Spinal cord (tissue), 10 donors: Measurements from ENCODE around the gene IER5. TPM values are rescaled to one million over a fixed set of nuclear protein-coding genes. Genes with fewer than 3 reads are reported as not detected.

Experiments used
- DNase-seq, 6 donors: peaks; one replicate each; pipeline versions ENCODE4 v3.0.0 to v3.0.0-alpha.2; 2013 to 2015; ENCODE audit warnings: low spot score in 6 of 6, low read depth in 4 of 6
- H3K27ac ChIP-seq: one replicate; pipeline ENCODE4 v1.5.1; 2013; ENCODE audit warnings: low read depth, low read length, control low read depth
- H3K27me3 ChIP-seq: one replicate; pipeline ENCODE4 v1.6.1; 2013; ENCODE audit warnings: low read length; ENCODE audit not compliant: control insufficient read depth, insufficient read depth
- H3K36me3 ChIP-seq: one replicate; pipeline ENCODE4 v1.6.1; 2013; ENCODE audit warnings: low read length; ENCODE audit not compliant: control insufficient read depth, insufficient read depth
- H3K4me1 ChIP-seq: one replicate; pipeline ENCODE4 v1.6.1; 2013; ENCODE audit warnings: low read length; ENCODE audit not compliant: control insufficient read depth, insufficient read depth
- H3K4me3 ChIP-seq: one replicate; pipeline ENCODE4 v1.5.1; 2013; ENCODE audit warnings: low read depth, low read length, control low read depth
- H3K9me3 ChIP-seq: one replicate; pipeline ENCODE4 v1.6.1; 2013; ENCODE audit warnings: low read length; ENCODE audit not compliant: control insufficient read depth, insufficient read depth
- WGBS: methylation state at CpG from one replicate; pipeline ENCODE4 v1.1.5; 2013; ENCODE audit warnings: missing lambda C conversion rate; ENCODE audit not compliant: insufficient coverage; 5-methylcytosine and 5-hydroxymethylcytosine counted together
- polyA plus RNA-seq, 2 donors: library from polyadenylated mRNA; unstranded; fragments of 120-200 nt; gene quantifications; one replicate each; pipeline ENCODE4 v1.2.1, GENCODE V29; 2013; ENCODE audit not compliant: insufficient read length in 2 of 2
- total RNA-seq, 2 donors: library from RNA; depleted of rRNA in 1 of 2; stranded (reverse); fragments of 120-200 nt in 1 of 2; fragments of >200 nt in 1 of 2; gene quantifications; one replicate each; pipeline versions ENCODE4 v1.2.3 to v1.2.4, GENCODE V29; 2013 to 2014
- donor health status: healthy.

The IER5 gene
- total and polyA plus RNA-seq, 4 donors: 8.1 to 11.2 (median 10.1) TPM

- Histone ChIP-seq H3K27ac (no peak overlapping the region), H3K4me1 (peaks cover 19% of the 10 kb centered on the region), H3K4me3 (no peak overlapping the region), H3K27me3 (no peaks in the 10 kb centered on the region), H3K36me3 (no peaks in the 10 kb centered on the region), H3K9me3 (no peaks in the 10 kb centered on the region)
- 88% methylated on average over 4 of the region's 6 CpGs for WGBS
- DNase-seq: no peak
Measured at GRCh38 chr1:181119093-181119989, 30.8 kb downstream of the IER5 start.

GRCh38 chr1:181120924-181121323 lies 32.4 kb downstream of the IER5 start:
- DNase-seq: no peak
- Histone ChIP-seq H3K9me3 (no peaks in the 10 kb centered on the region), H3K4me3 (no peak overlapping the region), H3K27me3 (no peaks in the 10 kb centered on the region), H3K4me1 (peaks cover 19% of the 10 kb centered on the region), H3K27ac (no peak overlapping the region), H3K36me3 (no peaks in the 10 kb centered on the region)
- 70% methylated on average over 2 of the region's 2 CpGs for whole genome bisulfite sequencing

GRCh38 chr1:181121498-181121897 lies 33.0 kb downstream of the IER5 start:
- Histone ChIP-seq H3K4me3 (no peak overlapping the region), H3K27ac (no peak overlapping the region), H3K27me3 (no peaks in the 10 kb centered on the region), H3K4me1 (peaks cover 19% of the 10 kb centered on the region), H3K36me3 (no peaks in the 10 kb centered on the region), H3K9me3 (no peaks in the 10 kb centered on the region)
- WGBS: 93% methylated on average over 5 of the region's 5 CpGs
- no peak for DNase-seq

GRCh38 chr1:181122222-181122621 lies 33.7 kb downstream of the IER5 start:
- no peak overlapping the region for H3K4me3 ChIP-seq
- WGBS: 69% methylated on average over 4 of the region's 5 CpGs
- H3K36me3 ChIP-seq: no peaks in the 10 kb centered on the region
- H3K27ac ChIP-seq: no peak overlapping the region
- peaks cover 22% of the 10 kb centered on the region for H3K4me1 ChIP-seq
- H3K9me3 ChIP-seq: no peaks in the 10 kb centered on the region
- no peaks in the 10 kb centered on the region for H3K27me3 ChIP-seq
- no peak for DNase-seq

- Histone ChIP-seq H3K27me3 (no peaks in the 10 kb centered on the region), H3K9me3 (no peaks in the 10 kb centered on the region), H3K27ac (no peak overlapping the region), H3K4me3 (no peak overlapping the region), H3K36me3 (no peaks in the 10 kb centered on the region), H3K4me1 (peaks cover 13% of the 10 kb centered on the region)
- WGBS: no CpG with 5 or more reads among the region's 3 CpGs
- no peak for DNase-seq
Measured at GRCh38 chr1:181123173-181123572, 34.7 kb downstream of the IER5 start.

- DNase-seq: no peak
- Histone ChIP-seq H3K4me1 (peaks cover 19% of the 10 kb centered on the region), H3K27me3 (no peaks in the 10 kb centered on the region), H3K4me3 (no peak overlapping the region), H3K36me3 (no peaks in the 10 kb centered on the region), H3K9me3 (no peaks in the 10 kb centered on the region), H3K27ac (no peak overlapping the region)
- WGBS: 25% methylated on average over 1 of the region's 2 CpGs
Measured at GRCh38 chr1:181124291-181124751, 35.8 kb downstream of the IER5 start.

GRCh38 chr1:181126289-181126688 lies 37.8 kb downstream of the IER5 start:
- WGBS: 78% methylated on average over 3 of the region's 4 CpGs
- Histone ChIP-seq H3K9me3 (no peaks in the 10 kb centered on the region), H3K4me1 (peaks cover 33% of the 10 kb centered on the region), H3K27me3 (no peaks in the 10 kb centered on the region), H3K27ac (no peak overlapping the region), H3K4me3 (no peak overlapping the region), H3K36me3 (no peaks in the 10 kb centered on the region)
- no peak for DNase-seq

GRCh38 chr1:181126871-181127587 lies 38.5 kb downstream of the IER5 start:
- H3K27ac ChIP-seq: no peak overlapping the region
- WGBS: 66% methylated on average over 9 of the region's 10 CpGs

GRCh38 chr1:181127898-181128453 lies 39.5 kb downstream of the IER5 start:
- Histone ChIP-seq H3K4me3 (no peak overlapping the region), H3K27me3 (no peaks in the 10 kb centered on the region), H3K36me3 (no peaks in the 10 kb centered on the region), H3K9me3 (no peaks in the 10 kb centered on the region), H3K27ac (no peak overlapping the region), H3K4me1 (peaks cover 29% of the 10 kb centered on the region)
- DNase-seq: no peak
- WGBS: 100% methylated on average over 1 of the region's 5 CpGs

More at GRCh38 chr1:181126871-181127587, 38.5 kb downstream of the IER5 start:
- peak in 1 of 6 donors; percentile 58 for DNase-seq
- Histone ChIP-seq H3K36me3 (no peaks in the 10 kb centered on the region), H3K4me1 (peaks cover 32% of the 10 kb centered on the region), H3K27me3 (no peaks in the 10 kb centered on the region), H3K4me3 (no peak overlapping the region), H3K9me3 (no peaks in the 10 kb centered on the region)
